GM12801 (cell line): ENCODE measurements around the gene ETV6.

Source experiments
- TF ChIP-seq, protein P1 (sequence below): IDR thresholded peaks from one replicate; pipeline ENCODE4 v1.5.1; 2011; ENCODE audit warnings: control low read depth; ENCODE audit not compliant: insufficient read length; ENCODE audit errors: extremely low read depth

The ETV6 gene

GRCh38 chr12:11805680-11806079, 156.2 kb downstream of the ETV6 start:
- TF ChIP-seq, protein P1, sequence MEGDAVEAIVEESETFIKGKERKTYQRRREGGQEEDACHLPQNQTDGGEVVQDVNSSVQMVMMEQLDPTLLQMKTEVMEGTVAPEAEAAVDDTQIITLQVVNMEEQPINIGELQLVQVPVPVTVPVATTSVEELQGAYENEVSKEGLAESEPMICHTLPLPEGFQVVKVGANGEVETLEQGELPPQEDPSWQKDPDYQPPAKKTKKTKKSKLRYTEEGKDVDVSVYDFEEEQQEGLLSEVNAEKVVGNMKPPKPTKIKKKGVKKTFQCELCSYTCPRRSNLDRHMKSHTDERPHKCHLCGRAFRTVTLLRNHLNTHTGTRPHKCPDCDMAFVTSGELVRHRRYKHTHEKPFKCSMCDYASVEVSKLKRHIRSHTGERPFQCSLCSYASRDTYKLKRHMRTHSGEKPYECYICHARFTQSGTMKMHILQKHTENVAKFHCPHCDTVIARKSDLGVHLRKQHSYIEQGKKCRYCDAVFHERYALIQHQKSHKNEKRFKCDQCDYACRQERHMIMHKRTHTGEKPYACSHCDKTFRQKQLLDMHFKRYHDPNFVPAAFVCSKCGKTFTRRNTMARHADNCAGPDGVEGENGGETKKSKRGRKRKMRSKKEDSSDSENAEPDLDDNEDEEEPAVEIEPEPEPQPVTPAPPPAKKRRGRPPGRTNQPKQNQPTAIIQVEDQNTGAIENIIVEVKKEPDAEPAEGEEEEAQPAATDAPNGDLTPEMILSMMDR, result no peak

- TF ChIP-seq, protein P1, result no peak
Measured at GRCh38 chr12:11807458-11807857, 158.0 kb downstream of the ETV6 start.

- TF ChIP-seq, protein P1, result no peak
Measured at GRCh38 chr12:11808931-11809330, 159.5 kb downstream of the ETV6 start.

DNA sequence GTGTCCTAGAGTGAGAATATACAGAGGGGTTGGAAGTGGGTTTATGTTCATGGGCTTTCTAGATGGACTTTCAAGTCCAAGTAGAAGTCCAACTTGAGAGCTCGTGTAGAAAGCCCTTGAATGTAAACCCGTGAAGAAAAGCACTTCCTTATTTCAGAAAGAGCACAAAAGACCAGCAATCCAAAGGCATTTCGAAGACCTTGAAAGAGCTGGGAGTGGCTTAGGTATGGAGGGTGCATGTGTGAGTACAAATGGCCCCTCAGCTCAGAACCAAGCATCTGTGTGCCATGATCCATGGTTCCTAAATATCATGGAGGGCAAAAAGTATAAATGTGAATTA, 160.7 kb downstream of the ETV6 start:
- TF ChIP-seq, protein P1, result no peak

- TF ChIP-seq, protein P1, result no peak
Measured at GRCh38 chr12:11811008-11811407, 161.5 kb downstream of the ETV6 start.

GRCh38 chr12:11812241-11812585, 162.7 kb downstream of the ETV6 start:
- TF ChIP-seq, protein P1, result no peak

GRCh38 chr12:11812586-11813437, 163.3 kb downstream of the ETV6 start:
- TF ChIP-seq, protein P1, result no peak
